ENCODE measurements around the gene MAP3K20.

DNA sequence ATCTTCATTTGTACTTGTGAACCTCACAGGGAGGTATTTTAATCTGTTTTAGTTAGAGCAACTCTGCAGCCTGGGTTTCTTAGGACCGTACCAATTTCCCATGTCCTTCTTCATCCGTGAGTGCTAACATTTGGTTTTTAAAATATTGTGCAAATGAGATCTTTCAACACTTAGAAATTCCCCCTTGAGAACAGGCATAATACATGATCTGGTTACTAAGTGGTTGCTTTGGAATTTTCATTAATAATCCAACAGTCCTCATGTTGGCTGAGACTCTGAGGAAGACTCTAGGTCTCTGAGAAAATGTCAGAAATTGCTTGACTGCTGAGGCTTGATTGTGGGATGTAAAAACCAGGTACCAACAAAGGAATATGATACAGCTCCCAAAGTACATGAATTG lies 153.4 kb downstream of the MAP3K20 start:
- TF ChIP-seq, protein P1, sequence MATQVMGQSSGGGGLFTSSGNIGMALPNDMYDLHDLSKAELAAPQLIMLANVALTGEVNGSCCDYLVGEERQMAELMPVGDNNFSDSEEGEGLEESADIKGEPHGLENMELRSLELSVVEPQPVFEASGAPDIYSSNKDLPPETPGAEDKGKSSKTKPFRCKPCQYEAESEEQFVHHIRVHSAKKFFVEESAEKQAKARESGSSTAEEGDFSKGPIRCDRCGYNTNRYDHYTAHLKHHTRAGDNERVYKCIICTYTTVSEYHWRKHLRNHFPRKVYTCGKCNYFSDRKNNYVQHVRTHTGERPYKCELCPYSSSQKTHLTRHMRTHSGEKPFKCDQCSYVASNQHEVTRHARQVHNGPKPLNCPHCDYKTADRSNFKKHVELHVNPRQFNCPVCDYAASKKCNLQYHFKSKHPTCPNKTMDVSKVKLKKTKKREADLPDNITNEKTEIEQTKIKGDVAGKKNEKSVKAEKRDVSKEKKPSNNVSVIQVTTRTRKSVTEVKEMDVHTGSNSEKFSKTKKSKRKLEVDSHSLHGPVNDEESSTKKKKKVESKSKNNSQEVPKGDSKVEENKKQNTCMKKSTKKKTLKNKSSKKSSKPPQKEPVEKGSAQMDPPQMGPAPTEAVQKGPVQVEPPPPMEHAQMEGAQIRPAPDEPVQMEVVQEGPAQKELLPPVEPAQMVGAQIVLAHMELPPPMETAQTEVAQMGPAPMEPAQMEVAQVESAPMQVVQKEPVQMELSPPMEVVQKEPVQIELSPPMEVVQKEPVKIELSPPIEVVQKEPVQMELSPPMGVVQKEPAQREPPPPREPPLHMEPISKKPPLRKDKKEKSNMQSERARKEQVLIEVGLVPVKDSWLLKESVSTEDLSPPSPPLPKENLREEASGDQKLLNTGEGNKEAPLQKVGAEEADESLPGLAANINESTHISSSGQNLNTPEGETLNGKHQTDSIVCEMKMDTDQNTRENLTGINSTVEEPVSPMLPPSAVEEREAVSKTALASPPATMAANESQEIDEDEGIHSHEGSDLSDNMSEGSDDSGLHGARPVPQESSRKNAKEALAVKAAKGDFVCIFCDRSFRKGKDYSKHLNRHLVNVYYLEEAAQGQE (IDR thresholded peaks at IDR 0.05; ENCODE audit: insufficient read depth in 1 of 2, low read depth in 2 of 2, low read length in 2 of 2) = no peak
- TF ChIP-seq POLR2AphosphoS5 (IDR thresholded peaks at IDR 0.05; ENCODE audit: low read depth, low read length) (no peak), TAF1 (IDR thresholded peaks at IDR 0.05; ENCODE audit: borderline replicate concordance, insufficient read depth, low read length) (no peak)

Data from PFSK-1 (cell line).